Neuronal stem cell (in vitro differentiated cells): ENCODE data around the gene LCN2.

Experiments used
- DNase-seq: peaks from one replicate; pipeline ENCODE4 v3.0.0-alpha.2; 2013; ENCODE audit warnings: low spot score
- H2AFZ ChIP-seq: one replicate; pipeline ENCODE4 v1.6.1; 2013; ENCODE audit warnings: mild to moderate bottlenecking, low read length, inconsistent platforms
- H2AK5ac ChIP-seq: 2 replicates; pipeline ENCODE4 v1.6.1; 2013; ENCODE audit warnings: low read depth, mild to moderate bottlenecking, inconsistent platforms, low read length, moderate library complexity, mixed read lengths
- H2BK120ac ChIP-seq: 2 replicates; pipeline ENCODE4 v1.6.1; 2013; ENCODE audit warnings: low read depth, mild to moderate bottlenecking, inconsistent platforms, low read length, moderate library complexity, mixed read lengths
- H2BK12ac ChIP-seq: one replicate; pipeline ENCODE4 v1.6.1; 2013; ENCODE audit warnings: low read length, inconsistent platforms
- H2BK15ac ChIP-seq: 2 replicates; pipeline ENCODE4 v1.6.1; 2013; ENCODE audit warnings: mild to moderate bottlenecking, low read length, inconsistent platforms, mixed read lengths
- H2BK5ac ChIP-seq: one replicate; pipeline ENCODE4 v1.6.1; 2013; ENCODE audit warnings: inconsistent platforms, mild to moderate bottlenecking, low read length, moderate library complexity
- H3K14ac ChIP-seq: one replicate; pipeline ENCODE4 v1.6.1; 2013; ENCODE audit warnings: low read length, inconsistent platforms
- H3K18ac ChIP-seq: 2 replicates; pipeline ENCODE4 v1.6.1; 2013; ENCODE audit warnings: low read length, inconsistent platforms
- H3K23ac ChIP-seq: 2 replicates; pipeline ENCODE4 v1.6.1; 2013; ENCODE audit warnings: low read depth, mild to moderate bottlenecking, mixed read lengths, low read length, inconsistent platforms; ENCODE audit not compliant: poor library complexity
- H3K27ac ChIP-seq: replicated peaks from 3 replicates; pipeline ENCODE4 v1.5.1; 2013; ENCODE audit warnings: low read length, inconsistent platforms
- H3K27me3 ChIP-seq, 3 experiments: 2 replicates each; pipeline ENCODE4 v1.6.1; 2013; ENCODE audit warnings: low read length in 3 of 3, mild to moderate bottlenecking in 2 of 3, inconsistent platforms in 1 of 3, low read depth in 1 of 3, mixed read lengths in 1 of 3, moderate library complexity in 1 of 3; ENCODE audit not compliant: control insufficient read depth in 3 of 3, insufficient read depth in 3 of 3
- H3K36me3 ChIP-seq, 2 donors: replicated peaks in 1 of 2; 2 replicates each; pipeline ENCODE4 v1.6.1; 2013; ENCODE audit warnings: low read length in 2 of 2; ENCODE audit not compliant: control insufficient read depth in 2 of 2, insufficient read depth in 2 of 2
- H3K4ac ChIP-seq: 2 replicates; pipeline ENCODE4 v1.6.1; 2013; ENCODE audit warnings: inconsistent platforms, mild to moderate bottlenecking, low read length, moderate library complexity
- H3K4me1 ChIP-seq, 2 donors: 1 replicate in 1 of 2; 2 replicates in 1 of 2; pipeline ENCODE4 v1.6.1; 2013; ENCODE audit warnings: low read length in 2 of 2, low read depth in 1 of 2; ENCODE audit not compliant: control insufficient read depth in 2 of 2, insufficient read depth in 1 of 2
- H3K4me2 ChIP-seq: one replicate; pipeline ENCODE4 v1.6.1; 2013; ENCODE audit warnings: mild to moderate bottlenecking, low read length, inconsistent platforms; ENCODE audit not compliant: insufficient read depth, poor library complexity, severe bottlenecking
- H3K4me3 ChIP-seq, 2 donors: 2 replicates each; pipeline ENCODE4 v1.5.1; 2013; ENCODE audit warnings: low read length in 2 of 2, mild to moderate bottlenecking in 2 of 2, inconsistent platforms in 1 of 2, moderate library complexity in 1 of 2
- H3K79me1 ChIP-seq: one replicate; pipeline ENCODE4 v1.6.1; 2013; ENCODE audit warnings: low read depth, mild to moderate bottlenecking, inconsistent platforms, low read length, moderate library complexity
- H3K9ac ChIP-seq: one replicate; pipeline ENCODE4 v1.6.1; 2013; ENCODE audit warnings: mild to moderate bottlenecking, low read depth, low read length, inconsistent platforms; ENCODE audit not compliant: poor library complexity
- H3K9me3 ChIP-seq, 2 donors: replicated peaks in 1 of 2; 2 replicates each; pipeline versions ENCODE3 to v1.6.1; 2013; ENCODE audit warnings: low read length in 2 of 2, mild to moderate bottlenecking in 2 of 2, inconsistent platforms in 1 of 2, low read depth in 1 of 2, mixed read lengths in 1 of 2, moderate library complexity in 1 of 2; ENCODE audit not compliant: control insufficient read depth in 2 of 2, insufficient read depth in 1 of 2
- H4K8ac ChIP-seq: one replicate; pipeline ENCODE4 v1.6.1; 2013; ENCODE audit warnings: low read depth, mild to moderate bottlenecking, inconsistent platforms, low read length, moderate library complexity
- H4K91ac ChIP-seq: one replicate; pipeline ENCODE4 v1.6.1; 2013; ENCODE audit warnings: low read length, low read depth, mild to moderate bottlenecking, inconsistent platforms; ENCODE audit not compliant: poor library complexity
- WGBS, 2 donors: extraction: QIAGEN DNeasy Blood & Tissue Kit; methylation state at CpG; one replicate each; pipeline ENCODE4 v1.1.7; 2013; ENCODE audit warnings: missing lambda C conversion rate in 2 of 2, mixed read lengths in 1 of 2; ENCODE audit not compliant: insufficient read length in 2 of 2, insufficient replicate concordance in 1 of 2; ENCODE audit errors: extremely low coverage in 2 of 2; 5-methylcytosine and 5-hydroxymethylcytosine counted together

The LCN2 gene

GRCh38 chr9:128116104-128117083, 32.9 kb upstream of the LCN2 start:
- Histone ChIP-seq H3K9ac (no peak overlapping the region), H3K4me2 (no peak overlapping the region), H3K79me1 (no peaks in the 10 kb centered on the region), H3K27ac (no peak overlapping the region), H2BK12ac (no peak overlapping the region), H3K14ac (no peak overlapping the region), H2BK5ac (no peak overlapping the region), H2AFZ (no peak overlapping the region), H3K27me3 (no peaks in the 10 kb centered on the region), H2BK120ac (no peak overlapping the region), H2BK15ac (no peak overlapping the region), H3K4ac (no peak overlapping the region), H3K18ac (no peak overlapping the region), H2AK5ac (peak overlapping the region; percentile 63), H3K36me3 (peaks cover 11 to 13% of the 10 kb centered on the region in 2 donors), H4K91ac (no peak overlapping the region), H3K9me3 (no peaks in the 10 kb centered on the region), H4K8ac (no peak overlapping the region), H3K4me3 (no peak overlapping the region), H3K23ac (no peak overlapping the region), H3K4me1 (peaks cover 4 to 7% of the 10 kb centered on the region in 2 donors)
- WGBS, 2 donors = no CpG with 5 or more reads among the region's 16 CpGs
- no peak for DNase-seq

- Histone ChIP-seq H2BK120ac (no peak overlapping the region), H3K9ac (no peak overlapping the region), H2AFZ (peak overlapping the region; percentile 95), H3K14ac (no peak overlapping the region), H3K36me3 (peaks cover 17 to 24% of the 10 kb centered on the region in 2 donors), H3K18ac (peak overlapping the region; percentile 58), H4K8ac (no peak overlapping the region), H3K9me3 (no peaks in the 10 kb centered on the region), H3K4me3 (peak overlapping the region in 1 of 2 donors; percentile 35), H3K79me1 (peaks cover 2% of the 10 kb centered on the region), H2BK15ac (no peak overlapping the region), H3K4me1 (peaks cover 4 to 7% of the 10 kb centered on the region in 2 donors), H2BK12ac (no peak overlapping the region), H4K91ac (no peak overlapping the region), H3K4ac (no peak overlapping the region), H3K23ac (peak overlapping the region; percentile 6), H2BK5ac (no peak overlapping the region), H3K27me3 (no peaks in the 10 kb centered on the region), H3K27ac (no peak overlapping the region), H2AK5ac (no peak overlapping the region), H3K4me2 (no peak overlapping the region)
- DNase-seq = peak; percentile 94
- WGBS, 2 donors = no CpG with 5 or more reads among the region's 27 CpGs
These were observed 31.4 kb upstream of the LCN2 start for GRCh38 chr9:128117613-128118471.

GRCh38 chr9:128118472-128118857, 30.8 kb upstream of the LCN2 start:
- peaks cover 2% of the 10 kb centered on the region for H3K79me1 ChIP-seq
- no peaks in the 10 kb centered on the region for H3K9me3 ChIP-seq
- H2BK5ac ChIP-seq = no peak overlapping the region
- H3K27ac ChIP-seq = no peak overlapping the region
- no peak overlapping the region for H3K4ac ChIP-seq
- no CpG with 5 or more reads among the region's 3 CpGs for WGBS, 2 donors
- H2BK12ac ChIP-seq = no peak overlapping the region
- H3K9ac ChIP-seq = peak overlapping the region; percentile 65
- H3K23ac ChIP-seq = peak overlapping the region; percentile 4
- H2AFZ ChIP-seq = peak overlapping the region; percentile 95
- H4K91ac ChIP-seq = no peak overlapping the region
- no peak overlapping the region for H3K18ac ChIP-seq
- H2BK120ac ChIP-seq = no peak overlapping the region
- peaks cover 4 to 7% of the 10 kb centered on the region in 2 donors for H3K4me1 ChIP-seq
- peaks cover 15 to 30% of the 10 kb centered on the region in 2 donors for H3K36me3 ChIP-seq
- no peak overlapping the region for H4K8ac ChIP-seq
- H3K4me2 ChIP-seq = no peak overlapping the region
- H3K4me3 ChIP-seq = no peak overlapping the region
- no peak overlapping the region for H2AK5ac ChIP-seq
- no peak overlapping the region for H2BK15ac ChIP-seq
- DNase-seq = no peak
- no peaks in the 10 kb centered on the region for H3K27me3 ChIP-seq
- H3K14ac ChIP-seq = no peak overlapping the region
